Spleen (tissue), 7 donors: ENCODE data around the gene CLIP2.

ENCODE experiments used
- CTCF ChIP-seq, 11 experiments: fragments of 200-600 bp in 7 of 11; fragments of 450-650 bp in 4 of 11; sonication (generic) in 4 of 11; IDR thresholded peaks in 8 of 11; conservative IDR thresholded peaks in 3 of 11; 1 replicate in 7 of 11; 2 replicates in 4 of 11; pipeline versions ENCODE4 v1.4.0 to v1.8.0; 2016 to 2021; ENCODE audit warnings: antibody characterized with exemption in 11 of 11, inconsistent platforms in 4 of 11, mild to moderate bottlenecking in 1 of 11
- POLR2AphosphoS5 ChIP-seq, 3 donors: sonication (generic); formaldehyde crosslinking; IDR thresholded peaks; one replicate each; pipeline ENCODE4 v1.5.1; 2017; ENCODE audit warnings: antibody characterized with exemption in 3 of 3
- donor health status: DM: no; HTN: no; CAD: no; lungs with moderate emphysema.
- donor health status: DM: no; HTN: no; CAD: no.
- donor health status: DM: no; HTN: no; CAD: no.

DNA sequence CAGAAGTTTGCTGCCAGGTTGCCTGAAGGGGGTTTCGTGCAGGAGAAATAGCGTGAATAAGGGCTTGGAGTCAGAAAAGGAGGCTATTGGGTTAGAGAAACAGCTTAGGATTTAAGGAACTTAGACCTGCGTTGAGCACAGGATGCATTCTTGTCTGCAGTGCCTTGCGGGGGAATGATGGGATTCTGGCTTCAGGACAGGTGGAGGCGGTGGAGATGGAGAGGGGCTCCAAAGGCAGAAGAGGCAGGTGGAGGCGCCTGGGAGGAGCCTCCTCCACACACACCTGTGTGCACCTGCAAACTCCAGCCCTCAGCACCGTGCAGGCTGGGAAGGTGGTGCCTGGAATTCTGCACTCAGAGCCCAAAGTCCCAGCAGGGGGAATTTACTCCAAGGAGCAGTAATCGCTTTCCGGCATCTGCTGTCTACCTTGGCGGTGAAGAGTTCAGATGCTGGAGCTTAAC lies 1.8 kb downstream of the CLIP2 start:
- TF ChIP-seq CTCF (IDR thresholded peaks at IDR 0.05 in 8 of 11, conservative IDR thresholded peaks at IDR 0.05 in 3 of 11) = no peak
- TF ChIP-seq POLR2AphosphoS5 (IDR thresholded peaks at IDR 0.05) = no peak
